Stimulated activated effector memory CD8-positive, alpha-beta T cell treated with anti-CD3 and anti-CD28 coated beads, Interleukin-12 subunit alpha, Interleukin-12 subunit beta, amount 100 ng/mL, for 72 hours (primary cell): ENCODE measurements around the gene FBH1.
A peak's percentile ranks its signal among the peaks of the same experiment; 100 is the strongest.
"Not testable (repeated sequence)": the region's sequence is repeated elsewhere in the genome, so short reads cannot be mapped to it uniquely, and the experiment has no call there.

Source experiments
- ATAC-seq: fragments of 150-1000 bp; cut with Tn5 transposase; 2 replicates; pipeline ENCODE4 v1.10.0; 2021
- DNase-seq, 2 donors: peaks; one replicate each; pipeline ENCODE4 v3.0.0; 2021 to 2022; ENCODE audit warnings: low spot score in 2 of 2
- H3K27ac Mint-ChIP-seq: one replicate; pipeline ENCODE4 v1.8.0; 2022; ENCODE audit warnings: mild to moderate bottlenecking, mixed read lengths
- H3K36me3 Mint-ChIP-seq: one replicate; pipeline ENCODE4 v1.8.0; 2022; ENCODE audit warnings: mild to moderate bottlenecking, mixed read lengths
- H3K4me1 Mint-ChIP-seq: one replicate; pipeline ENCODE4 v1.8.0; 2022; ENCODE audit warnings: mixed read lengths
- H3K4me3 Mint-ChIP-seq: one replicate; pipeline ENCODE4 v1.8.0; 2022; ENCODE audit warnings: mild to moderate bottlenecking, mixed read lengths
- H3K9me3 Mint-ChIP-seq: one replicate; pipeline ENCODE4 v1.8.0; 2022; ENCODE audit warnings: mixed read lengths

Gene FBH1

DNA sequence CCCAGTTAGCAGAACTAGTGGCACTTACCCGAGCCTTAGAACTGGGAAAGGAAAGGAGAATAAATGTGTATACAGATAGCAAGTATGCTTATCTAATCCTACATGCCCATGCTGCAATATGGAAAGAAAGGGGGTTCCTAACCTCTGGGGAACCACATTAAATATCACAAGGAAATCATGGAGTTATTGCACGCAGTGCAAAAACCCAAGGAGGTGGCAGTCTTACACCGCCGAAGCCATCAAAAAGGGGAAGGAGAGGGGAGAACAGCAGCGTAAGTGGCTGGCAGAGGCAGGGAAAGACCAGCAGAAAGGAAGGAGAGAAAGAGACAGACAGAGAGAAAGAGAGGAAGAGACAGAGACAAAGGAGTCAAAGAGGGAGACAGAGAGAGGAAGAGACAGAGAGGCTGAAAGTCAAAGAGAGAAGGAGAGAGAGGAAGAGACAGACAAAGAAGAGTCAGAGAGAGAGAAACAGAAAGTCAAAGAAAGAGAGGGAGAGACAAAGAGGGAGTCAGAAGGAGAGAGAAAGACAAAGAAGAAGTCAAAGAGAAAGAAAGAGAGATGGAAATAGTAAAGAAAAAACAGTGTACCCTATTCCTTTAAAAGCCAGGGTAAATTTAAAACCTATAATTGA, 23.5 kb upstream of the FBH1 start:
- not testable (repeated sequence) for H3K27ac Mint-ChIP-seq, H3K9me3 Mint-ChIP-seq, DNase-seq, ATAC-seq, H3K4me3 Mint-ChIP-seq, H3K36me3 Mint-ChIP-seq
- H3K4me1 Mint-ChIP-seq = peaks cover 13% of the 10 kb centered on the region

DNA sequence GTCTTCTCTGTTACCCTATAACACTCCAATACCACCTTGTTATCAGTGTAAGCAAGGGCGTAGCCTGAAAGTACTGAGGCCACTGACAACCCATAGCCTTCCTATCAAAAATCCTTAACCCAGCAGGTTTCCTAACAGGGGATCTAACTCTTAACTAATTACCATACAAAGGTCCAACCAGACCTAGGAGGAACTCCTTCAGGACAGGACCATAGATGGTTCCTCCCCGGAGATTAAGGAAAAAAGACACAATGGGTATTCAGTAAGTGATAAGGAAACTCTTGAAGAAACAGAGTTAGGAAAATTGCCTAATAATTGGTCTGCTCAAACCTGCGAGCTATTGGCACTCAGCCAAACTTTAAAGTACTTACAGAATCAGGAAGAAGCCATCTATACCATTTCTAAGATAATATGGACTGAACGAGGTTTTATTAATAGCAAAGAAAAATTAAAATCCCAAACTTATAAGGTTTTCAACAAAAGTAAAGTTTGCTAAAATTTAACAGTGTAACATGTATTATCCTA, 22.9 kb upstream of the FBH1 start:
- H3K36me3 Mint-ChIP-seq, H3K9me3 Mint-ChIP-seq, H3K4me3 Mint-ChIP-seq, ATAC-seq, H3K27ac Mint-ChIP-seq, DNase-seq: not testable (repeated sequence)
- H3K4me1 Mint-ChIP-seq = peaks cover 13% of the 10 kb centered on the region

DNA sequence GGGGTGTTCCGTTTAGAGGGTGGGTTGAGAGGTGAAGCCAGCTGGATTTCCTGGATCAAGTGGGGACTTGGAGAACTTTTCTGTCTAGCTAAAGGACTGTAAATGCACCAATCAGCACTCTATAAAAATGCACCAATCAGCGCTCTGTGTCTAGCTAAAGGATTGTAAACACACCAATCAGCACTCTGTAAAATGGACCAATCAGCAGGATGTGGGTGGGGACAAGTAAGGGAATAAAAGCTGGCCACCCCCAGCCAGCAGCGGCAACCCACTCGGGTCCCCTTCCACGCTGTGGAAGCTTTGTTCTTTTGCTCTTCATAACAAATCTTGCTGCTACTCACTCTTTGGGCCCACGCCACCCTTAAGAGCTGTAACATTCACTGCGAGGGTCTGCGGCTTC, 21.7 kb upstream of the FBH1 start:
- not testable (repeated sequence) for H3K4me3 Mint-ChIP-seq, H3K9me3 Mint-ChIP-seq, H3K4me1 Mint-ChIP-seq, H3K36me3 Mint-ChIP-seq, H3K27ac Mint-ChIP-seq, DNase-seq, ATAC-seq

DNA sequence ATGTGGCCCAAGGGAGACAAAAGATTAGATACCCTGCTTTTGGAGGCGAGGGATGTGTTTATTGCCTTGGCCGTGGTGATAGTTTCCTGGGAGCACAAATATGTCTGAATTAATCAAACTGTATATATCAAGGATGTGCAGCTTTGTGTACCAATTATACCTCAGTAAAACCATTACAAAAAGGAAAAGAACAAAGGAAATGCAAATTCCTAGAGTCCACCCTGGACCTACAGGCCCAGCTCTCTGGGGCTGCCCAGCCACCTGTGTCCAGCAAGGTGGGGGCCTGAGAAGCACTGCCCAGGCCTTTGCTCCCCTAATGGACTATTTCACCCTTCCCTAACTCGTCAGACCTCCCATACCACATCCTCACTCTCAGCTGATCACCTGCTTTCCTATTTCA, 20.9 kb upstream of the FBH1 start:
- H3K9me3 Mint-ChIP-seq = no peaks in the 10 kb centered on the region
- DNase-seq = no peak
- no peak for ATAC-seq
- H3K4me3 Mint-ChIP-seq = no peak overlapping the region
- no peaks in the 10 kb centered on the region for H3K36me3 Mint-ChIP-seq
- H3K4me1 Mint-ChIP-seq = peaks cover 14% of the 10 kb centered on the region
- no peak overlapping the region for H3K27ac Mint-ChIP-seq

DNA sequence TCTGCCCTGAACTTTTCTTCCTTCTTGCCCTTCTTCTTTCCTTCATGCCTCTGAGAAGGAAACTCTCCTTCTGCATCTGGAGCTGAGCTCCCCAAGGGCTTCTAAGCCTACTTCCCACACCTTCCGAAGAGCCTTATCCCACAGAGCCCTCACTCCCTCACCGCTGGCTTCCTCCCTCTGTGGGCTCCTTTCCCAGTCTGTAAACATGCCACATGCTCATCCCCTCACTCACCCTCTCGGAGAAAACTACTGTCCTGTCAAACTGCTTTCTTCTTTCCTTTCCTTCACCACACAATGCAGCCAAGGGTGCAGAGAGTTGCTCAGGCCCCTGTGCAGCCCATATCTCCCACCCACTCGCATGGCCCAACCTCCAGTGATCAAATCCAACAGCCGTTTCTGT, 18.4 kb upstream of the FBH1 start:
- Mint-ChIP-seq H3K36me3 (peaks cover 8% of the 10 kb centered on the region), H3K4me3 (no peak overlapping the region), H3K9me3 (no peaks in the 10 kb centered on the region), H3K4me1 (peaks cover 17% of the 10 kb centered on the region), H3K27ac (no peak overlapping the region)
- ATAC-seq (no peak), DNase-seq (no peak)

DNA sequence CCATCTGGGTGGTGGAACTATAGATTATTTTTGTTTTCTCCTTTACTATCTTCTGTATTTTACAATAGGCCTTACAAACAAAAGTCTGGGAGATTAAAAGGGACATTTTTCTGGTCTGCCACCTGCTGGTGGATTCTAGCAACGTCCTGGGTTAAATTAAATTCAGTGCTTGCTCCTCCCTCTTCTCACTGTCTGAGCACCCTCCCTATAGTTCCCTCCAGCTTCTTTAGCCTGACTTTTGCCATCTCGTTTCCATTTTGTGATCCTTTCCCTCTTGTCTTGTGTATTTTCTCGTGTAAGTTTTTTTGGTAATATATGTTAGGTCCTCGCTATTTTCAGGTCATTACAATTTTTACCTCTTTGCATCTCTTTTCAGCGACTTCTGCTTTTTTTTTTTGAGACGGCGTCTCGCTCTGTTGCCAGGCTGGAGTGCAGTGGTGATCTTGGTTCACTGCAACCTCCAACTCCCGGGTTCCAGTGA, 16.5 kb upstream of the FBH1 start:
- DNase-seq (peak; percentile 44 to 81), ATAC-seq (peak; percentile 79)
- peaks cover 17% of the 10 kb centered on the region for H3K4me1 Mint-ChIP-seq
- no peak overlapping the region for H3K4me3 Mint-ChIP-seq
- peaks cover 25% of the 10 kb centered on the region for H3K36me3 Mint-ChIP-seq
- no peak overlapping the region for H3K27ac Mint-ChIP-seq
- no peaks in the 10 kb centered on the region for H3K9me3 Mint-ChIP-seq

DNA sequence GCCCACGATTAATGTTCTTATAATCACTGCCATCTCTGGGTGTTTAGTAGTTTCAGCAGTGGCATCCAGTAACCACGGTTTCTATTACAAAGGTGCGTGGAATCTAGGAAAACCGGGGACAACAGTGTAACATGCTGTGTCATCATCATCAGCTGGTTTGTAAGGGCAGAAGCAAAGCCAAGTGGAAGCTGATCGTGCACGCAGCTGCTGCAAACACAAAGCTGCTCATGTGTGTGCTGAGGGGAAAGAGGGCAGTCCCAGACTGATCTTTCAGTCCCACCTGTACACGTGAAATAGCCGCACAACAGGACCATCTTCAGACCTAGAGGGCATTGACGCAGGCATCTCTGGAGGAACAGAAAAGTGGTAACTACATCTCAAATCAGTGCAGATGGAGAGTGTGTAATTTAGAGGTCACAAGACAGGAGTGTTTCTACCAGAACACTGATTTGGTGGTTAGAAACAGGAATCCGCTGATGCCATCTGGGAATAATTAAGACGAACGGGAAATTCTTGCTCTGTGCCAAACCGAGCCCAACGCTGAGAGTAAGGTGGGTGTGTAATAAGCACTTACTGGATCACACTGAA, 13.8 kb upstream of the FBH1 start:
- Mint-ChIP-seq H3K27ac (no peak overlapping the region), H3K9me3 (no peaks in the 10 kb centered on the region), H3K36me3 (peaks cover 52% of the 10 kb centered on the region)

DNA sequence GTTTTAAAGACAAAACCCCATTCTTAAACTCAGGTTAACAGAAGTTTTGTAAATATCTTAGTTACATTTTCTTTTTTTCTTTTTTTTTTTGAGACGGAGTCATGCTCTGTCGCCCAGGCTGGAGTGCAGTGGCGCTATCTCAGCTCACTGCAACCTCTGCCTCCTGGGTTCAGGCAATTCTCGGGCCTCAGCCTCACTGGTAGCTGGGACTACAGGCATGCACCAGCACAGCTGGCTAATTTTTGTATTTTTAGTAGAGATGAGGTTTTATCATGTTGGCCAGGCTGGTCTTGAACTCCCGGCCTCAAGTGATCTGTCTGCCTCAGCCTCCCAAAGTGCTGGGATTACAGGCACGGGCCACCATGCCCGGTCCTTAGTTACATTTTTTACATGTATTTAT, 13.0 kb upstream of the FBH1 start:
- H3K4me3 Mint-ChIP-seq, H3K9me3 Mint-ChIP-seq, ATAC-seq, H3K27ac Mint-ChIP-seq, DNase-seq: not testable (repeated sequence)
- Mint-ChIP-seq H3K4me1 (peaks cover 12% of the 10 kb centered on the region), H3K36me3 (peaks cover 59% of the 10 kb centered on the region)

More for the DNA sequence above, 13.8 kb upstream of the FBH1 start:
- DNase-seq (no peak), ATAC-seq (no peak)
- Mint-ChIP-seq H3K4me1 (peaks cover 12% of the 10 kb centered on the region), H3K4me3 (no peak overlapping the region)

DNA sequence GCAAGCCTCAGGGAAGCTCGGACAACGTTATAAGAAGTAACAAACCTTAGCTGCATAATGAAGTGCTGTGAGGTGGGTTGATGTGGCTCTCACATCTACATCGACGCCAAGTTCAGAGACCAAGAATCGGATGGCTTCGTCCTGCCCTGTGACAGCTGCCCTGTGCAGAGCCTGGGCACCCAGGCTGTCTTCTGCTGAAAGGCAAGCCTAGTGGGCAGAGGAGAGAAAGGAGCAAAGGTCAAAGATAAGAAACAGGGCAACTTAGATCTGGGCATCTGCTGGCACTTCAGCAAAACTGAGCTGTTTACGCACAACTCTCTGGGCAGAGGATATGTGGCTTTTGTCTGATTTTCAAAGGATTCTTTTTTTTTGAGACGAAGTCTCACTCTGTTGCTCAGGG, 7.1 kb upstream of the FBH1 start:
- H3K9me3 Mint-ChIP-seq = no peaks in the 10 kb centered on the region
- no peak for ATAC-seq
- H3K4me1 Mint-ChIP-seq = peaks cover 6% of the 10 kb centered on the region
- DNase-seq = no peak
- no peak overlapping the region for H3K27ac Mint-ChIP-seq
- H3K36me3 Mint-ChIP-seq = peaks cover 86% of the 10 kb centered on the region
- no peak overlapping the region for H3K4me3 Mint-ChIP-seq

DNA sequence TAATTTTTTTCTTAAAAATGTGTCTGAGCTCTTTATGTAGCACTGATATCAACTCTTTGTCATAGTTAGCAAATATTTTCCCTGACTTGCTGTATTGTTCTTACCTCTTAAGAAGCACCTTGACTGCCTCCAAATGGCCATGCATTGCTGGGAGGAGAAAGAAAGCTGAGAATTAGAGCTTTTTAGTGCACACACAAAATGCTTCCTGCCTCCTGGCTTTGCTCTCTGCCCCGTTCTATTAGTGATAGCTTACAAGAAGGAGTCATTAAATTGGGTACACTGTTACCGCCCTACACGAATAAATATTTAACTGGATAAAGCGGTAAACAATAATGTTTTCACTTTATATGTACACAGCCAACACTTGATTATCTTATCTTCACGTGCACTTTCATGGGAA, 4.4 kb upstream of the FBH1 start:
- Mint-ChIP-seq H3K27ac (no peak overlapping the region), H3K36me3 (peaks cover 60% of the 10 kb centered on the region), H3K9me3 (no peaks in the 10 kb centered on the region), H3K4me1 (peaks cover 17% of the 10 kb centered on the region), H3K4me3 (no peak overlapping the region)
- DNase-seq (no peak), ATAC-seq (no peak)

DNA sequence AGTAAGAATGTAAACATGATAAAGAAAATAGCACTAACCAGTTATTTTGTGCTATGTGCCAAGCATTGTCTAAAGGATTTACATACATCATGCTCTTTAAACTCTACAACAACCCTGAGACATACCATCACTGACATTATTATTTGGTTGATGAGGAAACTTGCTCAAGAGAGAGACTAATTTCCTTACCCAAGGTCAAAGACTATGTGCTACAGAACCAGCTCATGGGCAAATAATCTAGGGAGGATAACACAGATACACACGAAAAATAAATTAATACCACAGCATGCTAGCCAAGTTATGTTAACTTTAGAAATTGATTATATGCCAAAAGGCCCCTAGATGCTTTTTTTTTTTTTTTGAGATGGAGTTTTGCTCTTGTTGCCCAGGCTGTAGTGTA, 3.0 kb upstream of the FBH1 start:
- DNase-seq = no peak
- Mint-ChIP-seq H3K36me3 (peaks cover 51% of the 10 kb centered on the region), H3K4me3 (no peak overlapping the region), H3K9me3 (no peaks in the 10 kb centered on the region), H3K27ac (no peak overlapping the region), H3K4me1 (peaks cover 30% of the 10 kb centered on the region)
- no peak for ATAC-seq

DNA sequence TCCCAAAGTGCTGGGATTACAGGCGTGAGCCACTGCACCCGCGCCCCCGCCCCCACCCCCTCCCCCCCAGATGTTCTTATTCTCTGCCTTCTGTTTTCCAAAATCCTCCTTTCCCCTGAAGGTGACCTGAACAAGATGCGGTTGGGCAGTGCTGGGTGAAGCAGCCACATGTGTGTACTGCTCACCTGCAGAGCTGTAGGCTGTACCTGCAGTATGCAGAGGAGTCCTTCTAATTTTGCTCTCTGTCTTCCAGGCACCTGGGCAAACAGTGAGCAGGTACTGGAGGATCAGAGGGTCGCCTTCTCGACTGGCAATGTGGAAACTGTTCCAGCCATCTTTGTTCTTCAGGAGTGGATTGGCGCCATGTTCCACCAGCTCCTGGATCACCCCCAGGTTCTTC, 2.4 kb upstream of the FBH1 start:
- Mint-ChIP-seq H3K36me3 (peaks cover 51% of the 10 kb centered on the region), H3K9me3 (no peaks in the 10 kb centered on the region), H3K4me3 (peak overlapping the region; percentile 81), H3K4me1 (peaks cover 36% of the 10 kb centered on the region), H3K27ac (no peak overlapping the region)
- ATAC-seq = no peak
- DNase-seq = no peak

DNA sequence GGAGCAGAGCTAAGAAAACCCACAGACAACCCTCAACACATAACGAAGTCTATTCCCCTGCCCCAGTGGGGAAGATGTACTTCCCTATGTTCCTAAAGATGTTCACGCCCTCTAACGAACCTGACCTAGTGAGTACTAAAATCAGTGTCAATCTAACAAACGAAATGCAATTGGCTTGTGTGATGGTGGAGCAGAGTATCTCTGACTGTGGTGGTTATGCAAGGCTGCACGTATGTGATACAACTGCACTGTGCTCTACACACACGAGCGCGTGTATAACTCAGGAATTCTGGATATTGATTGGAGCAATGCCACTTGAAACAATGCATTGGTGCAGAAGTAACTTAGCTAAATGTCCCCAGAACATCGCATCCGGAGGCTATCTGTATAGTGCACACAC, 1.7 kb upstream of the FBH1 start:
- H3K36me3 Mint-ChIP-seq = peaks cover 48% of the 10 kb centered on the region
- H3K9me3 Mint-ChIP-seq = no peaks in the 10 kb centered on the region
- no peak overlapping the region for H3K27ac Mint-ChIP-seq
- DNase-seq (no peak), ATAC-seq (no peak)
- H3K4me3 Mint-ChIP-seq = peak overlapping the region; percentile 81
- peaks cover 39% of the 10 kb centered on the region for H3K4me1 Mint-ChIP-seq

DNA sequence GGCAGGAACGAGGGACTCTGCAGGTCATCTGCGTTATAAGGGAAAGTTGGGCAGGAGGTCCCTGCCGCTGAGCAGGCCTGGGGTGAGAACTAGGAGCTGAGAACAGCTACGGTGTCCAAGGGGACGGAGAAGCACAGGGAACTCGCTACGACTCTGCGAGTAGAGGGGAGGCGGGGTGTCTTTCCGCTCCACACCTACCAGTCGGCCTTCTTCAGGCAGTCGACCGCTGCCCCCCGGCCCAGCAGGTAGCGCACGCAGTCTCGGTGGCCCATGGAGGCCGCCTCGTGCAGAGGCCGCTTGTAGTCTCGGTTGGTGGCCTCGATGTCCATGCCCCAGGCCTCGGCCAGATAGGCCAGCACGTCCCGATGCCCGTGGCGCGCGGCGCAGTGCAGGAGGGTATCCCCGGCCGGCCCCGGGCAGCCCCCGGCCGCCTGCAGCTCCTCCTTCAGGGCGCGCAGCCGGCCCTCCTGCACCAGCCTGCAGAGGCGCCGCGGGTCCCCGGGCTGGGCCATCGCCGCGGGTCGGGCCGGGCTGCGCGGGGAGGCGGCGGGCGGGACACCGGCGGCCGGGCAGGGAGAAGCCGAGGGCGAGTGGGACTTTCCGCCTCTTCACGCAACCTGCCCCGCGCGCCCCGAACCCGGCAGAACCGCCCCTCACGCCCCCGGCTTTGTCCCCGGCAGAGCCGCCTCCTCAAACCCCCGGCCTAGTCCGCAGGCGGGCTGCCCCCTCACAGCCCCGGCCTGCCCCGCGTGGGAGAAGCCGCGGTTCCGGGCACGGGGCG, 1.0 kb upstream of the FBH1 start:
- Mint-ChIP-seq H3K4me3 (peak overlapping the region; percentile 81), H3K36me3 (peaks cover 47% of the 10 kb centered on the region), H3K4me1 (peaks cover 41% of the 10 kb centered on the region), H3K27ac (peak overlapping the region; percentile 76), H3K9me3 (no peaks in the 10 kb centered on the region)
- peak; percentile 58 for ATAC-seq
- DNase-seq = peak in 1 of 2 donors; percentile 76

DNA sequence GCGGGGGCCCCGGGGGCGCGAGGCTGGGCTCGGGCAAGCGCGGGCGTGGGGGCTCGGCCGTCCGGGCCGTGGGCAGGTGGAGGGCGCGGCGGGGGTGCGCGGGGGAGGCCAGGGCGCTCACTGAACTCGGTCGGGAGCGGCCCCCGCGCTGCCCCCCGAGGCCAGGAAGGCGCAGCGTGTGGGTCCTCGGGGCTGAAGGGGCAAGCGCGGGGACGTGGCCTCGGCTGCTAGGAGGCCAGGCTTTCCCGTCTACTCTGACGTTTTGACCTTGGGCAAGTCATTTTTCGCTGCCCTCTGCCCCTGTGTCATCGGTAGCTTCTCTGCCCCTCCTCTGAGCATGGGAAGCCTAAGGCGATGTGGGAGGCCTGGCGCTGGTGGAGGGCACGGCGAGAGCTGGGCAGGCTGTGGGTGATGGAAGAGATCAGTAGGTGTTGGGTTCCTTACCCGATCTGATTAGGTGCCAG, 441 bp downstream of the FBH1 start:
- peak in 1 of 2 donors; percentile 19 for DNase-seq
- Mint-ChIP-seq H3K4me3 (peak overlapping the region; percentile 81), H3K4me1 (peaks cover 51% of the 10 kb centered on the region), H3K27ac (peak overlapping the region; percentile 72), H3K36me3 (peaks cover 40% of the 10 kb centered on the region), H3K9me3 (no peaks in the 10 kb centered on the region)
- ATAC-seq = peak; percentile 17
